ENCODE measurements around the gene ZFAND3. TPM values are rescaled to one million over a fixed set of nuclear protein-coding genes. Genes with fewer than 3 reads are reported as not detected.
"Not testable (repeated sequence)": the region's sequence is repeated elsewhere in the genome, so short reads cannot be mapped to it uniquely, and the experiment has no call there.

ZFAND3 gene
- total RNA-seq, 1 donor from 2014 or later: 21.2 TPM

DNA sequence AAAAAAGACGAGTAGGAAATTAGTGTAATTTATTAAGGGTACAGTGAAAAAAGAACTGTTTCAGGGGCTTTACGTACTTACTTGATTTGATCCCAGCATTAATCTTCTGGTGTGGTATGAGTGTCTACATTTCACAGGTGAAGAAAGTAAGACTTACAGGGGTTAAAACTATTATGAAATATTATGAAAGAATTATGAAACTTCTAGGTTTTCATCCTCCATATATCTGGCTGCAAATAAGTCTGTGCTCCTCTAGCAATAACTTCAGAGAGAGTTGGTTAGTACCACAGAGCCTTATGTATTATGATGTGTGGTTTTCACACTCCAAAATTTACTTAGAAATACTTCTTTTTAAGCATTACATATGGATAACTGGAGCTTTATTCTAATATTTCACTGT lies 41.9 kb downstream of the ZFAND3 start:
- DNase-seq (ENCODE audit: low spot score in 2 of 2): no peak
- no peak for FAIRE-seq

DNA sequence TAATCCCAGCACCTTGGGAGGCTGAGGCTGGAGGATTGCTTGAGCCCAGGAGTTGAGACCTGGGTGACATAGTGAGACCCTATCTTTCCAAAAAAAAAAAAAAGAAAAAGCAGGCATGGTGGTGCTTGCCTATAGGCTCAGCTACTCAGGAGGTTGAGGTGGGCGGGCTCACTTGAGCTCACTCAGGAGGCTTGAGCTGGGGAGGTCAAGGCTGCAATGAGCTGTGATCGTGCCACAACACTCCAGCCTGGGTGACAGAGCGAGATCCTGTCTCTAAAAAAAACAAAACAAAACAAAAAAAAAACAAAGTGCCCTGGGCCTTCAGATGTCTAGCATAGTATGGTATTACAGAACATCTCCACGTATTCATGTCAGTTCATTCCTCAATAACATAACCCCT lies 42.9 kb downstream of the ZFAND3 start:
- no peak for DNase-seq (ENCODE audit: low spot score in 2 of 2)
- FAIRE-seq: no peak

- DNase-seq (ENCODE audit: low spot score in 2 of 2) (no peak), FAIRE-seq (no peak)
Measured at GRCh38 chr6:37862992-37863391, 43.5 kb downstream of the ZFAND3 start.

- DNase-seq (ENCODE audit: low spot score in 2 of 2) (no peak), FAIRE-seq (no peak)
Measured at GRCh38 chr6:37864250-37864649, 44.7 kb downstream of the ZFAND3 start.

DNA sequence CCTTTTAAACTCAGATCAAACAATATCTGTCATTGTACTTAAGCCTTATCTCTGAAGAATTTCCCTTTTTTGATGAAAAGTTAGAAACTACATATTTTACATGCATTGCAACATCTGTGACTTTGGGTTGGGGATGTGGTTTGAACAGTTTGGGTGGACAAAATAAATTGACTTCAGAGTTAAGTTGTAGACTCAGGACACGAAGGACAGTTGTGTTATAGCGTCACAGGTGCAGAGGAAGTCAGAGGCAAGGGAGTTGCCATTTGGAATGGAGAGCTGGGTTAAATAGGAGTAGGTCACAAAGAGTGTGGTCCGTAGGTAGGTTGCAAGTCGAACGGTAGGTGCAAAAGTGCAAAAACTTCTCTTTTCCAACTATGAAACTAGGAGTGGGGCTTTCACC lies 46.0 kb downstream of the ZFAND3 start:
- DNase-seq (ENCODE audit: low spot score in 2 of 2) (no peak), FAIRE-seq (no peak)

DNA sequence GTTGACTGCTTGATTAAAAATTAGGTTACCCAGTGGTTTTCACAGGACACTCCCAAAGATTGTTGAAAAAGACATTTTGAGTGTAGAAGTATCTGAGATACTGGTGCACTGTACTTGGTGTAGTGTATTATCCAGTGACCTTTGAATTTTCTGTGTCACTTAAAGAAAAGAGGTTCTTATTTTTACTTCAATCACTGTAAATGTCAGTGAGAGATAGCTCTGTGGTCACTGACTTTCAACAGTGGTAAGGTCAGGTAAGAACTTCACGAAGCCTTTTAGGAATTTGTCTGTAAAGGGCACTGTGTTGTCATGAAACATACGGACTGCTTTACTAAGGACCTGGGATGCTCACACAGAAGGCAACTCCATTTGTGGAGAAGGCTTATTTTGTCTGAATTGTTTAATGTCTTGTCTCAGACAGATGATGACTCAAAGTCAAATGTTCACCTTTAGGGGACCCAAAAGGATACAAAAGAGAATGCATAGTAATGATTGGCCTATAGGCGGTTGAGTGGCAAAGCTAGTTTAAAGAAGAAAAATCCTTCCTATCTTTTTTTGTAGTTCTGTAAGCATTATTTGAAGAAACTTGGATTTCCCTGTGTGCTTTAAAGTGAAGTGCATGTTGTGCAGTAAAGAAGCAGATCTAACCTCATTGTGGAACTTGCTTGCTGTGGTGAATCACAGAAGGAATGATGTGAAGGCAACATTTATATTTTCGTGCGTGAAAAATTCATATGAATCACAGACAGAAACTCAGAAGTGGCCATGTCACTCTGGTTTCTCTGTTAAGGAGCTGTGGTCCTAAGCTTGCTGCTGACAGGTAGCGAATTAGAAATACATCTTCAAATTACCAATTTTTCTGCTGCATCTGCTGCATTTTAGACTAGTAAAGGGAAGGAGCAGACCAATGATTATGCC lies 47.3 kb downstream of the ZFAND3 start:
- no peak for FAIRE-seq
- DNase-seq (ENCODE audit: low spot score in 2 of 2): no peak

GRCh38 chr6:37867756-37868446 lies 48.4 kb downstream of the ZFAND3 start:
- FAIRE-seq (no peak), DNase-seq (ENCODE audit: low spot score in 2 of 2) (no peak)

GRCh38 chr6:37868447-37868825 lies 48.9 kb downstream of the ZFAND3 start:
- DNase-seq (ENCODE audit: low spot score in 2 of 2): no peak
- FAIRE-seq: no peak

DNA sequence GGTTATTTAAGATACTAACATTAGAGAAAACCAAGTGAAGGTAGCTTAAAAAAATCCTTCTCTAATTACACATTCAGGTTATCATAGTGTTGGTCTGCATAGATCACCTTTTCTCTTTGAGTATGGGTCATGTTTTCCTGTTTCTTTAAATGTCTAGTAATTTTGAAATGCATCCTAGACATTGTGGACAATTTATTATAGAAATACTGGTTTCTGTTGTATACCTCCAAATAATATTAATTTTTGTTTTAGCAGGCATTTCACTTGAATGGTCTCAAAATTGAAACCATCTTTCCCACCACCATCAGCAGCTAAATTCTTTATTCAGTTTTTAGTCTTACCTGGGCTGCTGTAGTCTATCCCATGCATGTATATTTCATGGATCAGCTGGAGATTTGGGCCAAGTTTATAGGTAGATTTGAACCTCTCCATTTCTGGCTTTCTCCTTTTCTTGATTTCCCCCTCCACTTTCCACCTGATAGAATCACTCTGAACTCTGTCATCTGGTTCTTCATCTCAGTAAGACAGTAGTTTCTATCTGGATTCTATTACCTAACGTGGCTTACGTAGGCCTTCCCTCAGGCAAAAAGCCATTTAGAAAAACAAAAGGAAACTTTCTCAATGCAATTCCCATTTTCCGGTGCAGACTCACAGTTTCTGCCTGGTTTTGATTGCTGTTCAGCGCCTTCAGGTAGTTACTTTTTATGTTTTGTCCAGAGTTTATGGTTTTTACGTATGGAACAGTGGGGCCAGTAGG lies 52.3 kb downstream of the ZFAND3 start:
- FAIRE-seq (no peak), DNase-seq (ENCODE audit: low spot score in 2 of 2) (no peak)

DNA sequence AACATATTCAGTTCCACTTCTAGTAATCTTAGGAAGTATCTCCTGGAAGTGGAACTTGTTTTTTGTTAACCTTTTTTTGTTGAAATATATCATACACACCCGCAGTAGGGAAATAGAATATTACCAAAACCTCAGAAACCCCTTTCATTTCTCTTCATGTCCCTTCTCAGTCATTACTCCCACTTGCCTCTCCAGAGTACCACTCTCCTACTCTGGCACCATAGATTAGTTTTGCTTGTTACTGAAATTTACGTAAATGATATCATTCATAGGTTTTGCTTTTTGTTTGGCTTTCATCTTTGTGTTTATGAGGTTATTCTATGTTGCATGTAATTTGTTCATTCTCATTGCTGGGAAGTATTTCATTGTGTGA lies 52.8 kb downstream of the ZFAND3 start:
- no peak for FAIRE-seq
- no peak for DNase-seq (ENCODE audit: low spot score in 2 of 2)

DNA sequence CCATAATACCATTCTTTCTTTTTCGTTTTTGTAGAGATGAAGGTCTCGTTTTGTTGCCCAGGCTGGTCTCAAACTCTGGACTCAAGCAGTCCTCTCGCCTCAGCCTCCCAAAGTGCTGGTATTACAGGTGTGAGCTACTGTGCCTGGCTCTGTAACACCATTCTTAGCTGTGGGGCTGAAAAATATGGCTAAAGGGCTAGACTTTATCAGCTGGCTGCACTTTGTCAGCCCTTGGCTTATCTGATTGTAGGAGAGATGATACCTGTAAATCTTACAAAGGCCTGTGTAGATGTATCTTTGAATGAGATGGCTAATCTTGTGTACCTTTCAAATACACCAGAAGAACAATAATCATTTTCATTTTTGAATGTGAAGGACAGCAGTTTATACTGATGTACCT lies 55.2 kb downstream of the ZFAND3 start:
- no peak for DNase-seq (ENCODE audit: low spot score in 2 of 2)

DNA sequence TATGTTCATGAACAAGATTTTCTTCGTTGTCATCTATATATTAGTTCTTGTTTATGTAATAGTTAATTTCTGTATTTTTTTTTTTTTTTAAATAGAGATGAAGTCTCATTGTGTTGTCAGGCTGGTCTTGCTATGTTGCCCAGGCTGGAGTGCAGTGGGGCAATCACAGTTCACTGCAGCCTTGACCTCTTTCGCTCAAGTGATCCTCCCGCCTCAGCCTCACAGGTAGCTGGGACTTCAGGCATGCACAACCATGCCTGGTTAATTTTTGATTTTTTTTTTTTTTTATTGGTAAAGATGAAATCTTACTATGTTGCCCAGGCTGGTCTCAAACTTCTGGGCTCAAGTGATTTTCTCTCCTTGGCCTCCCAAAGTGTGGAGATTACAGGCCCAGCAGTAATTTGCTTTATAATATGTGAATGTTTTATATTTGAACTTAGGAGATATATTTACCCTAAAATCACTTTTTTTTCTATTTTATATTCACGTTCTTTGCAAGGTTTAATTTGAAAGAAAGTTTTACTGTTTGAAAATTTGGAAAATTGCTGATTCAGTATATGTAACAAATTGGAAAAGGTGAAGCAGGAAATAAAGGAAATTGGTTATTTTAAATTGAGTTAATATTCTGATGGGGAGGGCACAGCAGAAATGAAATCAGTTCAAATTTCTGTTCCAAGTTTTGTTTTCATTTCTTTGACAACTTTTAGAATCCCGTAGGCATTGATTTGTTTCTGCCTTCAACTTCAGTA lies 56.2 kb downstream of the ZFAND3 start:
- DNase-seq (ENCODE audit: low spot score in 2 of 2): no peak
- no peak for FAIRE-seq

More for the DNA sequence above, 55.2 kb downstream of the ZFAND3 start:
- no peak for FAIRE-seq

DNA sequence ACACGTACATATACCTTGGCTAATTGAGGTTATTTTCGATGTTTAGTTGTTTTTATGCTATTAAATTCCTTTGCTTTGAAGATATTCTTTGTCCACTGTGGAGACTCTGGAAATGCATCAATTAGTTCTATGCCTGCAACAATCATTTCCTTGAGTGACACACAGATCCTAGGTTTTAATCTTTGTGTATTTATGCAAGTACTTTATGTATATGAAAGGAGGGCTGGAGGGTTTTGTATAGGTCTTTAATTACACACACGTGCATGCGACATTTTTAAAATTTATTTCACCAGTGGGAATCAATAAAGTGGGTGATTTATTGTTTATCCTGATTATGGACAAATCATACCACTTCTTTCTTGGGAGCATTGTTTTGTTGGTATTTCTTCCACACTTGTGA lies 57.3 kb downstream of the ZFAND3 start:
- no peak for FAIRE-seq
- DNase-seq (ENCODE audit: low spot score in 2 of 2): no peak

- FAIRE-seq (no peak), DNase-seq (ENCODE audit: low spot score in 2 of 2) (no peak)
Measured at GRCh38 chr6:37877373-37878149, 58.0 kb downstream of the ZFAND3 start.

DNA sequence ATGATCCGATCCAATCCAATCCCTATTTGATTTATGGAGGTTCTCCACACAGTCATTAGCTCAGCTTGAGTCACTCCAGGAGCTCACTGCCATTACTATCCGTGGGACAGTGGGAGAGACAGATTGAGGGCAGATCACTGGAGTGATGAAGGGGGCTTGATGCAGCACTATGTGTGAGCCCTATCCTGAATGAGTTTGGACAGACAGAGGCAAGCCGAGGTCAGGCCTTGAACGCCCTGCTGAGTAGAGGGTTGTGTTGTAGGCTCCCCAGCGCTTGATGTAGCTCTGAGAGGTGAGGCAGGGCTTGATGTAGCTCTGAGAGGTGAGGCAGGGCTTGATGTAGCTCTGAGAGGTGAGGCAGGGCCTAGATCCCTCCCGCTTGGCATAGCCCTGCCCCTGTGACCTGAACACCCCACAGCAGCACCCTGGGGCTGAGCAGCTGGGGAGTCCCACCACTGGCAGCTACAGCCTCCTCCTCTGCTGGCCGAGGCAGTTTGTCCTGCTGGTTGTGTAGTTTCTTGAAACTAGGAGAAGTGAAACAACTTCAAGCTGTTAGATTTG lies 58.7 kb downstream of the ZFAND3 start:
- DNase-seq (ENCODE audit: low spot score in 2 of 2): no peak
- FAIRE-seq: no peak

DNA sequence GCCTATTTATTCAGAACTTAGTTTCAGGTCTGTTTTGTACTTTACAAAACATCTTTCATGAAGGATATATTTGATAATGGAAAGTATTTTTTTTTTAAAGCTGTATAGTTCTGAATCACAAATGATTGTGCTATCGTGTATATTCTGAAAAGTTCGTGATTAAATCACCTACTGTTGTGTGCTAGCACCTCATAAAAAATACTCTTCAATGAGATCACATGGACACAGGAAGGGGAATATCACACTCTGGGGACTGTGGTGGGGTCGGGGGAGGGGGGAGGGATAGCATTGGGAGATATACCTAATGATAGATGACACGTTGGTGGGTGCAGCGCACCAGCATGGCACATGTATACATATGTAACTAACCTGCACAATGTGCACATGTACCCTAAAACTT lies 61.1 kb downstream of the ZFAND3 start:
- not testable (repeated sequence) for DNase-seq (ENCODE audit: low spot score in 2 of 2); FAIRE-seq

DNA sequence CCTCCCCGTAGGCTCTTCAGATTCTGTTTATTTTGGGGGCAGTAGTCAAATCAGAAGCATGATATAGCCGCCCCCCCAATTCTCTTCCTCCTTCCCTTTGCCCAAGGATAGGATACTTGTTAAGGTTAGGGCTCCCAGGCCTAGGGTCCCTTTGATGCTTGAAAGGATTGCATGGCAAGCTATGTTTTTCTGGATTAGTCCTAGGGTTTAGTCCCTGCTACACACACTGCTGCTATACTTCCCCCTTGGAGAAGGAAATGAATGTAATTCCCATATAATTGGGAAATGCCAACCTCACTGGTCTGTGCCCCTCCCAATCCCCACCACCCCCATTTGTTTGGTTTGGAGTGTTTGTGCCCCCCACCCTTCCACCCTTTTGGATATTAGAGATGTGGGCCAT lies 62.8 kb downstream of the ZFAND3 start:
- no peak for DNase-seq (ENCODE audit: low spot score in 2 of 2)
- no peak for FAIRE-seq

DNA sequence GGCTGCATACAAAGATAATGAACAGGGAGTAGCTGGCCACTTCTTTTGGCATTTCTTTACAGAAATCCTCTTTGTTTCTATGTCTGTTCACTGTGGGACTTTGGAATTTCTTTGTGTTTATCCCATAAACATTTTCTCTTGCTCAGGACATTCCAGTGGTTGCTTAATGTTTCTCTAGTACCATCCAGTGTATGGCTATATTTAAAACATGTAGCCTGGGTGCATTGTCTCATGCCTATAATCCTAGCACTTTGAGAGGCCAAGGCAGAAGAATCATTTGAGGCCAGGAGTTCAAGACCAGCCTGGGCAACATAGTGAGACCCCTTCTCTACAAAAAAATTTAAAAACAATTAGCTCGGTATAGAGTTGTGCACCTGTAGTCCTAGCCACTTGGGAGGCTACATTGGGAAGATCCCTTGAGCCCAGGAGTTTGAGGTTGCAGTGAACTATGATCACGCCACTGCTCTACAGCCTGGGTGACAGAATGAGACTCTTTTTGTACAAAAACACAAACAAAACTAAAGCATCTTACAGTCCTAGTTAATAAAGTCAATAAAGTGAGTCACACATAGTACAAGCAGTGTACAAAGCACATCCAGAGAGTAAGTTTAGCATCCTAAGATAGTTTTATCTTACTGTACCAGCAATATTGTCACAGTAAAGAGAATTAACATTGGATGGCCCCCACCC lies 63.3 kb downstream of the ZFAND3 start:
- no peak for FAIRE-seq
- no peak for DNase-seq (ENCODE audit: low spot score in 2 of 2)

GRCh38 chr6:37884548-37884947 lies 65.0 kb downstream of the ZFAND3 start:
- no peak for DNase-seq (ENCODE audit: low spot score in 2 of 2)
- no peak for FAIRE-seq

Measured in frontal cortex (tissue), 4 donors.